ENCODE results near the gene CREB3L2. TPM values are rescaled to one million over a fixed set of nuclear protein-coding genes. Genes with fewer than 3 reads are reported as not detected.

CREB3L2 gene
- total RNA-seq, 4 donors from 2014 or later, result 10.9 to 24.5 (median 14.1) TPM

DNA sequence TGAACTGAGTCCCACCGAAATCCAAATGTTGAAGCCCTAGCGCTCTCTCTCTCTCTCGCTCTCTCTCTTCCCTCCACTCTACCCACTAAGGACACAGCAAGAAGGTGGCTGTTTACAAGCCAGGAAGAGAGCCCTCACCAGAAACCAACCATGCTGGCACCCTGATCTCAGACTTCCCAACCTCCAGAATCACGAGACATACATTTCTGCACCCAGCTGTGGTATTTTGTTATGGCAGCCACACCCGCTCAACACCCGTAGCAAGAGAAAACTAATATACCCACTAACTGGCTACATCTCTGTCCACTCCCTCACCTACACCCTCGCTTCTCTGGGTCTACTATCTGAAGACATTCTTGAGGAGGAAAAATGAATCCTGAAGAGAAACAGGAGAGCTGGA is 54.8 kb downstream of the CREB3L2 start:
- no peak for TF ChIP-seq EP300 (IDR thresholded peaks at IDR 0.05)
- TF ChIP-seq POLR2A (IDR thresholded peaks at IDR 0.05), result no peak
- TF ChIP-seq, protein P1, sequence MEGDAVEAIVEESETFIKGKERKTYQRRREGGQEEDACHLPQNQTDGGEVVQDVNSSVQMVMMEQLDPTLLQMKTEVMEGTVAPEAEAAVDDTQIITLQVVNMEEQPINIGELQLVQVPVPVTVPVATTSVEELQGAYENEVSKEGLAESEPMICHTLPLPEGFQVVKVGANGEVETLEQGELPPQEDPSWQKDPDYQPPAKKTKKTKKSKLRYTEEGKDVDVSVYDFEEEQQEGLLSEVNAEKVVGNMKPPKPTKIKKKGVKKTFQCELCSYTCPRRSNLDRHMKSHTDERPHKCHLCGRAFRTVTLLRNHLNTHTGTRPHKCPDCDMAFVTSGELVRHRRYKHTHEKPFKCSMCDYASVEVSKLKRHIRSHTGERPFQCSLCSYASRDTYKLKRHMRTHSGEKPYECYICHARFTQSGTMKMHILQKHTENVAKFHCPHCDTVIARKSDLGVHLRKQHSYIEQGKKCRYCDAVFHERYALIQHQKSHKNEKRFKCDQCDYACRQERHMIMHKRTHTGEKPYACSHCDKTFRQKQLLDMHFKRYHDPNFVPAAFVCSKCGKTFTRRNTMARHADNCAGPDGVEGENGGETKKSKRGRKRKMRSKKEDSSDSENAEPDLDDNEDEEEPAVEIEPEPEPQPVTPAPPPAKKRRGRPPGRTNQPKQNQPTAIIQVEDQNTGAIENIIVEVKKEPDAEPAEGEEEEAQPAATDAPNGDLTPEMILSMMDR (IDR thresholded peaks at IDR 0.05), result no peak
- TF ChIP-seq POLR2AphosphoS5 (IDR thresholded peaks at IDR 0.05), result no peak
- no peaks in the 10 kb centered on the region for H3K27me3 ChIP-seq
- 83% methylated on average over 7 of the region's 7 CpGs for WGBS
- H3K27ac ChIP-seq, result no peak overlapping the region
- no peaks in the 10 kb centered on the region for H3K36me3 ChIP-seq
- no peak for DNase-seq (ENCODE audit: low spot score in 2 of 2)
- H3K9me3 ChIP-seq, result no peaks in the 10 kb centered on the region
- H3K4me3 ChIP-seq, result no peak overlapping the region
- H3K4me1 ChIP-seq, result peaks cover 19% of the 10 kb centered on the region

DNA sequence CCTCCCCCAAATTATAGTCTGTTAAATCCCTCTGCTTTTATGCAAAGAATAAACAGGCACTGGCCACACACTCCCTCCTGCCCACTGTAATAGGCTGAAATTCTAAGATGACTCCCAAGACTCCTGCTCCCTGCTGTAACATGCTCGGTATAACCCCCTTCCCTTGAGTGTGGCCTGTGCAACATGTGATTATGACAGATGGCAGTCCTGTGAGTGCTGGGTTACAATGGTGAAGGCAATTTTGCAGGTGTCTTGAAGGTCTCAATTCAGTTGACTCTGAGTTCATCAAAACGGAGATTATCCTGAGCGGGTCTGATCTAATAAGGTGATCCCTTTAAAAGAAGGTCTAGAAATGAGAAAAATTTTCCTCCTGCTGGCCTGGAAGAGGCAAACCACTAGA is 55.9 kb downstream of the CREB3L2 start:
- peaks cover 22% of the 10 kb centered on the region for H3K4me1 ChIP-seq
- DNase-seq (ENCODE audit: low spot score in 2 of 2), result no peak
- WGBS, result 86% methylated on average over 3 of the region's 3 CpGs
- no peak overlapping the region for H3K27ac ChIP-seq
- H3K4me3 ChIP-seq, result no peak overlapping the region
- TF ChIP-seq POLR2AphosphoS5 (IDR thresholded peaks at IDR 0.05) (no peak), EP300 (IDR thresholded peaks at IDR 0.05) (no peak), POLR2A (IDR thresholded peaks at IDR 0.05) (no peak)
- TF ChIP-seq, protein P1 (IDR thresholded peaks at IDR 0.05), result no peak
- H3K27me3 ChIP-seq, result no peaks in the 10 kb centered on the region
- no peaks in the 10 kb centered on the region for H3K9me3 ChIP-seq
- no peaks in the 10 kb centered on the region for H3K36me3 ChIP-seq

DNA sequence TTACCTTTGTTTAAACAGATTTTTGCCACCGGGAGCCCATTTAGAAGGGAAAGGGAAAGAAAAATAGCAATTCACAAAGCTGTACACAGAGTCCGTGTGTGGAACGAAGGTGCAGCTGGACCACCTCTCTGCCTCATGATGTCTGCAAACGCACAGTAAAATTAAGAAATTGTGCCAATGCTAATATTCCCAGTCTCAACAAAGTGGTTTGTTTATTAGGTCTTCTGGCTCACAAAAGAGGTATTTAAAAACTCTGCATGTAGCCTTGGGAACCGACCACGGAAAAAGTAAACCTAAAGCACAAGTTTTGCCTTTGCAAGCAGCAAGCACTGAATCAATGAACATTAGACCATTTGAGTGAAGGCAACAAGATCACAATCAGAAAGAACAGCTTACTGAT is 57.7 kb downstream of the CREB3L2 start:
- WGBS, result 72% methylated on average over 6 of the region's 6 CpGs
- H3K4me1 ChIP-seq, result peaks cover 28% of the 10 kb centered on the region
- H3K27ac ChIP-seq, result no peak overlapping the region
- no peaks in the 10 kb centered on the region for H3K36me3 ChIP-seq
- H3K9me3 ChIP-seq, result no peaks in the 10 kb centered on the region
- DNase-seq (ENCODE audit: low spot score in 2 of 2), result no peak
- TF ChIP-seq POLR2AphosphoS5 (IDR thresholded peaks at IDR 0.05), result no peak
- TF ChIP-seq, protein P1 (IDR thresholded peaks at IDR 0.05), result no peak
- TF ChIP-seq POLR2A (IDR thresholded peaks at IDR 0.05), result no peak
- no peak for TF ChIP-seq EP300 (IDR thresholded peaks at IDR 0.05)
- H3K4me3 ChIP-seq, result no peak overlapping the region
- no peaks in the 10 kb centered on the region for H3K27me3 ChIP-seq

DNA sequence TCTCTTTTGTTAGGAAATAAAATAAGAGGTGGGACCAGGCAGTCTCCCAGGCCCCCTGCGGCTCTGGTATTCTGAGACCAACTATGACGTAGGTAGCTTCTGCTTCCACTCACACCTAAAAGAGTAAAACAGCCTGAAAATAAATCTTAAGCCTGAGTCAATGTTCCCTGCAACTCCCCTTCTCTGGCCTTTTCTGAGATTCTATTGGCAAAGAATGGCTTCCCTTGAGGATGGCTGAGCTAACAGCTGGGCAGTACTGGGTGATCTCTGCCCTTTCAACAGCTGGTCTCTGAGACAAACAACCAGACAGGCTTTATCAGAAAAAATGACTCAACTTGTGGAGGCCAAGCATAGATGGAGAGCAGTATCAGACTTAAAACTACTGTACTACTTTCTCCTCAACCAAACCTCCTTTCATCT is 58.7 kb downstream of the CREB3L2 start:
- H3K27me3 ChIP-seq, result no peaks in the 10 kb centered on the region
- TF ChIP-seq POLR2AphosphoS5 (IDR thresholded peaks at IDR 0.05), result no peak
- no peak for TF ChIP-seq EP300 (IDR thresholded peaks at IDR 0.05)
- no peak for TF ChIP-seq POLR2A (IDR thresholded peaks at IDR 0.05)
- WGBS, result 79% methylated on average over 2 of the region's 2 CpGs
- no peaks in the 10 kb centered on the region for H3K36me3 ChIP-seq
- H3K4me1 ChIP-seq, result peaks cover 28% of the 10 kb centered on the region
- H3K9me3 ChIP-seq, result no peaks in the 10 kb centered on the region
- no peak for DNase-seq (ENCODE audit: low spot score in 2 of 2)
- H3K4me3 ChIP-seq, result no peak overlapping the region
- H3K27ac ChIP-seq, result no peak overlapping the region

DNA sequence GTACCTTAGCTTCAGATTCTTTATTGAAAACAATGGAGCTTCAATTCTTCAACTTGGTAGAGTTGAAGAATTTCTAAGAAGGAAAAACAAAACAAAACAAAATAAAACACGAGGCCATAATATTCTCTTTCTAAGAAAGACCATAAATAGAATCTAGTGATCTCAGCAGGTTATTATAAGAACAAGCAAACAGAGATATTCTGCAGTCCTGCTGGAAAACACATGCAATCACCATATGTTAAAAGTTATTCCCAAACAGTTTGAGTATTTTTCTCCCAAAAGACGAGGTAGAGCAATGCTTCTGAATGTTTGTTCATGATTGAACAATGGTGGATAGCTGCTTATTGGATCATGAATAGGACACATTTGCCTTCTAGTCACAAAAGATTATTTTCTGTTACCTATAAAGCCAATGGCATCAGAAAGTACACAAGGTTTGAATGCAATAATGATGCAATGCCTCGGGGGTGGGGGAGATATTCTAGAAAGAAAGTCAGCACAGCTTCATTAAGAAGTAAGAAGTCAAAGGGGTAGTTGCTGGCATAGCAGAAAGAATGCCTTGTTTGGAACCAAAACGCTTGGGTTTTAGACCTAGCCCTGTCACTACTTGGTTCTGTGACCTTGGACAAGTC is 59.3 kb downstream of the CREB3L2 start:
- DNase-seq (ENCODE audit: low spot score in 2 of 2), result no peak
- 55% methylated on average over 4 of the region's 4 CpGs for WGBS
- TF ChIP-seq POLR2AphosphoS5 (IDR thresholded peaks at IDR 0.05) (no peak), POLR2A (IDR thresholded peaks at IDR 0.05) (no peak), EP300 (IDR thresholded peaks at IDR 0.05) (no peak)
- TF ChIP-seq, protein P1 (IDR thresholded peaks at IDR 0.05), result no peak

More for the DNA sequence above, 59.3 kb downstream of the CREB3L2 start:
- Histone ChIP-seq H3K9me3 (no peaks in the 10 kb centered on the region), H3K4me3 (no peak overlapping the region), H3K27me3 (no peaks in the 10 kb centered on the region), H3K4me1 (peaks cover 25% of the 10 kb centered on the region), H3K36me3 (no peaks in the 10 kb centered on the region), H3K27ac (no peak overlapping the region)

Data from suprapubic skin (tissue), 4 donors.